ENCODE data around the gene ZNF71. TPM values are rescaled to one million over a fixed set of nuclear protein-coding genes. Genes with fewer than 3 reads are reported as not detected.

The ZNF71 gene
- total and polyA plus RNA-seq, 2 of the 8 experiments (the other 6 are each of a cell fraction or from before 2014, with no cell fraction given), result 8.2 to 12.4 TPM

GRCh38 chr19:56562766-56563165 lies 32.3 kb upstream of the ZNF71 start:
- Histone ChIP-seq H2BK20ac (ENCODE audit: low read length) (no peak overlapping the region), H3K23ac (ENCODE audit: insufficient read length) (no peak overlapping the region), H4K8ac (ENCODE audit: extremely low read depth, insufficient read depth, low read length) (no peak overlapping the region), H2AFZ (ENCODE audit: low read length) (no peak overlapping the region), H3K27me3 (replicated peaks in 1 of 4; ENCODE audit: control insufficient read depth in 3 of 4, extremely low read depth in 1 of 4, insufficient read depth in 3 of 4, low read length in 3 of 4) (no peaks in the 10 kb centered on the region), H3K79me2 (ENCODE audit: control insufficient read depth in 1 of 2, insufficient read depth in 2 of 2, low read length in 2 of 2) (no peaks in the 10 kb centered on the region), H2BK5ac (ENCODE audit: low read depth, low read length) (no peak overlapping the region), H3K18ac (ENCODE audit: extremely low read depth, low read length) (no peak overlapping the region), H3K27ac (ENCODE audit: low read depth, low read length) (no peak overlapping the region), H3K4ac (replicated peaks; ENCODE audit: insufficient read length, low read depth, low read length) (no peak overlapping the region), H3K9ac (replicated peaks in 1 of 4; ENCODE audit: extremely low read depth in 1 of 4, low read depth in 3 of 4, low read length in 3 of 4) (no peak overlapping the region), H3K56ac (replicated peaks; ENCODE audit: insufficient read length, low read depth, low read length) (no peak overlapping the region), H3K9me3 (ENCODE audit: insufficient read depth in 2 of 2, low read depth in 1 of 2, low read length in 1 of 2) (peaks cover 18 to 22% of the 10 kb centered on the region in 2 experiments; a peak in 3 of 4 replicates), H3K4me1 (replicated peaks in 1 of 4; ENCODE audit: control insufficient read depth in 3 of 4, insufficient read depth in 4 of 4, low read length in 3 of 4) (no peaks in the 10 kb centered on the region), H2BK12ac (ENCODE audit: low read depth, low read length) (no peak overlapping the region), H4K5ac (ENCODE audit: insufficient read length, low read depth, low read length) (no peak overlapping the region), H4K91ac (replicated peaks; ENCODE audit: insufficient read length, low read length) (no peak overlapping the region), H3K14ac (ENCODE audit: insufficient read length) (no peak overlapping the region), H3K23me2 (ENCODE audit: low read depth, low read length) (peaks cover 3% of the 10 kb centered on the region; the same call in 1 of the 2 replicates), H2BK15ac (ENCODE audit: low read length) (no peak overlapping the region), H3K79me1 (ENCODE audit: low read depth, low read length) (no peaks in the 10 kb centered on the region), H2BK120ac (replicated peaks; ENCODE audit: low read depth, low read length) (no peak overlapping the region), H3K4me3 (ENCODE audit: extremely low read depth in 1 of 4, insufficient read depth in 2 of 4, low read depth in 3 of 4, low read length in 4 of 4) (no peak overlapping the region), H2AK5ac (ENCODE audit: low read depth, low read length) (no peak overlapping the region), H3K36me3 (ENCODE audit: control insufficient read depth in 2 of 4, insufficient read depth in 4 of 4, low read length in 3 of 4) (no peaks in the 10 kb centered on the region), H4K20me1 (replicated peaks in 1 of 2; ENCODE audit: control insufficient read depth in 1 of 2, insufficient read depth in 2 of 2, low read length in 2 of 2) (no peaks in the 10 kb centered on the region), H3K4me2 (ENCODE audit: insufficient read depth in 1 of 2, low read depth in 2 of 2, low read length in 2 of 2) (no peak overlapping the region)
- FAIRE-seq, result no peak
- POLR2A ChIA-PET (ENCODE audit: partially characterized antibody), result interaction anchor here (1.0 kb wide), 1 partner anchor 32 kb away, joined by 3 read pairs; the partner anchor contains the start of gene ZNF71
- no peak for DNase-seq (ENCODE audit: low read depth in 1 of 2, low spot score in 2 of 2)
- CTCF ChIA-PET (ENCODE audit: partially characterized antibody), result no interaction called here
- 90% methylated on average over 2 of the region's 2 CpGs; no CpG with 5 or more reads in 1 of the 2 experiments for WGBS, 2 experiments (ENCODE audit: extremely low coverage in 1 of 2, insufficient coverage in 1 of 2, insufficient read length in 1 of 2, insufficient replicate concordance in 2 of 2, low coverage in 1 of 2, low lambda C conversion rate in 2 of 2, missing lambda C conversion rate in 1 of 2)
- no peak for TF ChIP-seq MAX (IDR thresholded peaks at IDR 0.05)

All from H1 (cell line).